ENCODE results near the gene ACOX1. TPM values are rescaled to one million over a fixed set of nuclear protein-coding genes. Genes with fewer than 3 reads are reported as not detected.

The ACOX1 gene
- total RNA-seq = 10 to 100 TPM; 26.3 to 26.9 TPM

GRCh38 chr17:75978938-75979704 lies at the start of gene ACOX1, which contains the start of gene TEN1:
TSS of gene ACOX1 (minus strand) at chr17:75979166. CDS start at chr17:75979073, 93 bp downstream.
TSS of gene TEN1 (plus strand) at chr17:75979240. CDS start at chr17:75986193, 6,953 bp downstream.
- Mint-ChIP-seq H3K4me1 (peaks cover 23% of the 10 kb centered on the region), H3K4me3 (peak within 1 kb of the TSS; percentile 99), H3K27ac (peak within 1 kb of the TSS; percentile 100), H3K9me3 (no peaks in the 10 kb centered on the region), H3K36me3 (peaks cover 4% of the 10 kb centered on the region), H3K27me3 (no peaks in the 10 kb centered on the region)
- peak; percentile 96 for DNase-seq

GRCh38 chr17:76027159-76027839 lies 48.3 kb upstream of the ACOX1 start, which contains the start of gene EVPL:
TSS of gene EVPL (minus strand) at chr17:76027306. CDS start at chr17:76027198, 108 bp downstream.
- Mint-ChIP-seq H3K4me3 (no peak within 1 kb of the TSS), H3K36me3 (no peaks in the 10 kb centered on the region), H3K27ac (no peak within 1 kb of the TSS), H3K27me3 (no peaks in the 10 kb centered on the region), H3K4me1 (peaks cover 26% of the 10 kb centered on the region), H3K9me3 (no peaks in the 10 kb centered on the region)
- DNase-seq = no peak

DNA sequence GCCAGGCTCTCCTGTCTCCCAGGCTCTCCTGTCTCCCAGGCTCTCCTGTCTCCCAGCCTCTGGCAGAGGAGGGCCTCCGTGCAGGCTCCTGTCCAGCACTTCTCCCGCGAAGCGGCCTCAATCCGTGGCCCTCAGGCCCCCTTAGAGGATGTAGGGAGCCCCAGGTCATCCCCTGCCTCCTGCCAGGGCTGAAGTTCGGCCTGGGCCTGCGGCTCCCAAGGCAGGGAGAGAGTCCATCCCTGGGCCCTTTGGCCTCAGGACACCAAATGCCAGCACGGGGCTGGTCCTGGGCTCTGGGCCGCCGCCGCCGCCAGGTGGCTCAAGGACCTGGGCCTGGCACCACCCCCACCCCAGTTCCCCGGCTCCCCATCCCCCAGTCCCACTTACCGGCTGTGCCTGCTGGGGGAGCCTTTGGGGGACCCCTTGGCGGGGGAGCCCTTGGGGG lies 47.8 kb upstream of the ACOX1 start:
- Mint-ChIP-seq H3K9me3 (no peaks in the 10 kb centered on the region), H3K4me1 (peaks cover 25% of the 10 kb centered on the region)

DNA sequence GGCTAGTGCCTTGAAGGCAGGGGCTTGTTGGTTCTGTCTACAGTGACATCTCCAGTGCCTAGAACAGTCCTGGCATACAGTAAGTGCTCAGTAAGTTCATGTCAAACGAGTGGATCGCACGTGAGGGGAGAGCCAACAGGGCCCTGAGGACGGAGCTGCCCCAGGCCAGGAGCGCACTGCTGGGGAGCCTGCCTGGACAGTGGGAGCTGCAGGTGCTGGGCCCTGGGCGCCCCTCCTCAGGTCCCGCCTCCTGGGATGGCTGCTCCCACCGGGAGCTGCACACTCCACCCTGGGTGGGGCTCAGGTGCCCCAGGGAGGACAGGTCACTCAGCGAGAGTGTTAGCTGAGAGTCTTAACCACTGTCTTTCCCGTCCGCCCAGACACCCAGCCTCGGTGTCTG lies 46.3 kb upstream of the ACOX1 start:
- H3K9me3 Mint-ChIP-seq = no peaks in the 10 kb centered on the region
- H3K36me3 Mint-ChIP-seq = no peaks in the 10 kb centered on the region
- no peak for DNase-seq
- no peaks in the 10 kb centered on the region for H3K27me3 Mint-ChIP-seq
- no peak overlapping the region for H3K27ac Mint-ChIP-seq
- H3K4me3 Mint-ChIP-seq = no peak overlapping the region
- H3K4me1 Mint-ChIP-seq = peaks cover 22% of the 10 kb centered on the region

More for the DNA sequence above, 47.8 kb upstream of the ACOX1 start:
- Mint-ChIP-seq H3K36me3 (no peaks in the 10 kb centered on the region), H3K4me3 (no peak overlapping the region), H3K27me3 (no peaks in the 10 kb centered on the region), H3K27ac (no peak overlapping the region)
- no peak for DNase-seq

DNA sequence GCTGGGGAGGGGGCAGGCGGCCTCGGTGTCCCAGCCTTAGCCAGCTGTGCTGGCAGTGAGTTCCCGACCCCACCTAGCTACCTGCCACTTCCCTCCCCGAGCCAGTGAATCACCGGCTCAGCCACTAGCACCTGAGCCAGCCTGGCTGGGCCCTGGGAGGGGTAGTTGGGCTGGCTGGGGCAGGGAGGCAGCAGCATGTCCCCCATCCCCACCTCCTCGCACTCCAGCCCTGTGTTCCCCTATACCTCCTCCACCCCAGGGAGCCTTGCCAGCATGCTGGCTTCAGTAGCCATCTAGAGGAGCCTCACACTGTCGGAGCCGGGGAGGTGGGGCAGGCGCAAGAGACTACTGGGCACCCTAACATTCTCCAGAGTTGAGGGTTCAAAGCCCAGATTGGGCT lies 45.4 kb upstream of the ACOX1 start:
- DNase-seq = no peak
- no peak overlapping the region for H3K27ac Mint-ChIP-seq
- H3K27me3 Mint-ChIP-seq = no peaks in the 10 kb centered on the region
- peaks cover 15% of the 10 kb centered on the region for H3K4me1 Mint-ChIP-seq
- H3K36me3 Mint-ChIP-seq = no peaks in the 10 kb centered on the region
- no peak overlapping the region for H3K4me3 Mint-ChIP-seq
- H3K9me3 Mint-ChIP-seq = no peaks in the 10 kb centered on the region

DNA sequence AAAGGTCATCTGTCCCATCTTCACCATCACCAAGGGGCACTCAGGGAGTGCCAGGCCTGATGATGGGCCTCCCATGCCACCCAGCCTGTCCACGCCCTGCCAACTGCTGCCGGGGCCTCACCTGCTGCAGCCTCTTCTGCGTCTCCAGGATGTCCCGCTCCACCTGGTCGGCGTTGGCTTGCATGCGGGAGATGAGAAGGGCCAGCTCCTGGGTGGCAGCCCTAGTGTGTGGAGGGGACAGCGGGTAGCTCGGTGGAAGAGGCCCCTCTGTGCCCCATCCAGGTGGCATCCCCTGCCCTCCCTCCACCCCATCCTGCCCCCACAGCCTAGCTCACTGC lies 44.9 kb upstream of the ACOX1 start:
- H3K9me3 Mint-ChIP-seq = no peaks in the 10 kb centered on the region
- no peak overlapping the region for H3K27ac Mint-ChIP-seq
- no peak overlapping the region for H3K4me3 Mint-ChIP-seq
- DNase-seq = no peak
- H3K27me3 Mint-ChIP-seq = no peaks in the 10 kb centered on the region
- peaks cover 10% of the 10 kb centered on the region for H3K4me1 Mint-ChIP-seq
- no peaks in the 10 kb centered on the region for H3K36me3 Mint-ChIP-seq

DNA sequence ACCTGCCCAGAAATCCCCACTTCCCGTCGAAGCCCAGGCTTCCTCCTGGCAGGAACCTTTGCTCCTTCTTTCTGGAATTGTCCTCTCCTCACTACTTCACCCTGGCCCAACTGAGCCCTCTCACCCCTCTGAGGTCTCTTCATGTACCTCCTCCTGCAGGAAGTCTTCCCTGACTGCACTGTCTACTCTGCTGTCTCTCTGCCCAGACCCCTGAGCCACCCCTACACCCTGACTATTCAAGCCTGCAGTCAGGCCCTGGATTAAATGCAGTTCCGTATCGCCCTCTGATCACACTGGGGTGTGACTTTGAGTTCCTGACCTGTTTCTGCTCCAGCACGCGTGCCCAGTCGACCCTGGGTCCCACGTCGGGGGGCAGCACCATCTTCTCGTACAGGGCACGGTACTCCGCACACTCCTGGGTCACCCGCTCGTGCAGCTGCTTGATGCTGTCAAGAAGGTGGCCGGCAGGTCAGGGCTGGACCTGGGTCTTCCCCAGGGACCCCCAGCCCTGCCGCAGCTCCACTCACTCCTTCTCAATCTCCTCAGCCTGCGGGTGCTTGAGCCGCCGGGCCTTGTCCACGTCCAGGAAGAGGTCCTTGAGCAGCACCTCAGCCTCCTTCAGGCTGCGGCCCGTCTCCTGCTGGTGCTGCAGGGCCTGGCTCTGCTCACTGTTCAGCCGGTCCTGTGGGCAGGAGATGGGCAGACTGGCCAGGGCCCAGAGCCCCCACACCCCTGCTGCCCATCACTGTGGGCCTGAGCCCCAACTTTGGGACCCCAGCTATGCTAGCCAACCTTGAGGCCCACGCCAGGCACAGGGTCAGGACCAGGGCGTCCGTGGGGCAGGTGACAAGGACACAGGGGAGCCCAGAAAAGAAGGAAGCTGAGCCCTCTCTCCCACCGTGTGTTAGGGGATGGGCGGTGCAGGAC lies 44.3 kb upstream of the ACOX1 start:
- Mint-ChIP-seq H3K9me3 (no peaks in the 10 kb centered on the region), H3K27ac (no peak overlapping the region), H3K27me3 (no peaks in the 10 kb centered on the region), H3K36me3 (no peaks in the 10 kb centered on the region), H3K4me1 (peaks cover 7% of the 10 kb centered on the region), H3K4me3 (no peak overlapping the region)
- DNase-seq = no peak

DNA sequence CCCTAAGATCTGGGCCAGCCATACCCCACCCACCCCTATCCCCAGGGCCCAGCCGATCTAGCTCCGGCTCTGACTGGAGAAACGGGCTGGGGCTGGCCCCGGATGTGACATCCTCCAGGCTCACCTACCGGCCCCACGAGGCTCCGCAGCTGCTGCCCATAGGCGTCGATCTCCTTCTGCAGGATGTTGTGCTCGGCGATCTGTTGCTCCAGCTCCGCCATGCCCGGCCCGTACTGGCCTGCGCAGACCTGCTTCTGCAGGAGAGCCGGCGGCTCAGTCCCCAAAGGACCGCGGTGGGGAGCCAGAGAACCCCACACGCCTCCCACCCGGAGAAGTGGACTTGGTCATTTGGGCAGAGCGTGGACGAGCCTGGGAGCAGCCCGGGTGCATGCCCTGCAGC lies 43.3 kb upstream of the ACOX1 start:
- Mint-ChIP-seq H3K36me3 (no peaks in the 10 kb centered on the region), H3K4me3 (no peak overlapping the region), H3K4me1 (peaks cover 6% of the 10 kb centered on the region), H3K27me3 (no peaks in the 10 kb centered on the region), H3K27ac (no peak overlapping the region), H3K9me3 (no peaks in the 10 kb centered on the region)
- no peak for DNase-seq

DNA sequence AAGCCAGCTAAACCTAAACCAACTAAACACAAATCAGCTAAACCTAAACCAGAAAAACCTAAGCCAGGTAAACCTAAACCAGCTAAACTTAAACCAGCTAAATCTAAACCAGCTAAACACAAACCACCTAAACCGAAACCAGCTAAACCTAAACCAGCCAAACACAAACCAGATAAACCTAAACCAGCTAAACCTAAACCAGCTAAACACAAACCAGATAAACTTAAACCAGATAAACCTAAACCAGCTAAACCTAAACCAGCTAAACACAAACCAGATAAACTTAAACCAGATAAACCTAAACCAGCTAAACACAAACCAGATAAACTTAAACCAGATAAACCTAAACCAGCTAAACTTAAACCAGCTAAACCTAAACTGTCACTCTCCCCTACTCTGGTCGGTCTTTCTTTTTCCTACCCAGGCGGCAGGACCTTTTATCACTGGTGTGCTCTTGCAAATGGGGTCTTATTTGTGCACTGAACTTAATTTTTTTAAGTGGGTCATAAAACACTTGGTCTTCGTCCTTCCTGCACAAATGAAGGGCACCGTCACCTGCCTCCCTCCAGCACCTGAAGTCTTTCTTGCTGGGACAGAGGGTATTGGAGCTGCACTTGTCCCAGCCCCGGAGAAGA lies 41.0 kb upstream of the ACOX1 start:
- DNase-seq = no peak
- Mint-ChIP-seq H3K36me3 (no peaks in the 10 kb centered on the region), H3K27ac (no peak overlapping the region), H3K27me3 (no peaks in the 10 kb centered on the region), H3K4me3 (no peak overlapping the region), H3K9me3 (no peaks in the 10 kb centered on the region), H3K4me1 (peaks cover 3% of the 10 kb centered on the region)

- Mint-ChIP-seq H3K9me3 (no peaks in the 10 kb centered on the region), H3K36me3 (no peaks in the 10 kb centered on the region), H3K4me1 (peaks cover 5% of the 10 kb centered on the region), H3K27me3 (no peaks in the 10 kb centered on the region), H3K27ac (no peak overlapping the region), H3K4me3 (no peak overlapping the region)
- no peak for DNase-seq
These were observed 39.8 kb upstream of the ACOX1 start for GRCh38 chr17:76018801-76019200.

- peaks cover 5% of the 10 kb centered on the region for H3K4me1 Mint-ChIP-seq
- no peak overlapping the region for H3K4me3 Mint-ChIP-seq
- no peaks in the 10 kb centered on the region for H3K27me3 Mint-ChIP-seq
- H3K27ac Mint-ChIP-seq = no peak overlapping the region
- H3K36me3 Mint-ChIP-seq = no peaks in the 10 kb centered on the region
- no peak for DNase-seq
- H3K9me3 Mint-ChIP-seq = no peaks in the 10 kb centered on the region
These were observed 39.3 kb upstream of the ACOX1 start for GRCh38 chr17:76018340-76018680.

DNA sequence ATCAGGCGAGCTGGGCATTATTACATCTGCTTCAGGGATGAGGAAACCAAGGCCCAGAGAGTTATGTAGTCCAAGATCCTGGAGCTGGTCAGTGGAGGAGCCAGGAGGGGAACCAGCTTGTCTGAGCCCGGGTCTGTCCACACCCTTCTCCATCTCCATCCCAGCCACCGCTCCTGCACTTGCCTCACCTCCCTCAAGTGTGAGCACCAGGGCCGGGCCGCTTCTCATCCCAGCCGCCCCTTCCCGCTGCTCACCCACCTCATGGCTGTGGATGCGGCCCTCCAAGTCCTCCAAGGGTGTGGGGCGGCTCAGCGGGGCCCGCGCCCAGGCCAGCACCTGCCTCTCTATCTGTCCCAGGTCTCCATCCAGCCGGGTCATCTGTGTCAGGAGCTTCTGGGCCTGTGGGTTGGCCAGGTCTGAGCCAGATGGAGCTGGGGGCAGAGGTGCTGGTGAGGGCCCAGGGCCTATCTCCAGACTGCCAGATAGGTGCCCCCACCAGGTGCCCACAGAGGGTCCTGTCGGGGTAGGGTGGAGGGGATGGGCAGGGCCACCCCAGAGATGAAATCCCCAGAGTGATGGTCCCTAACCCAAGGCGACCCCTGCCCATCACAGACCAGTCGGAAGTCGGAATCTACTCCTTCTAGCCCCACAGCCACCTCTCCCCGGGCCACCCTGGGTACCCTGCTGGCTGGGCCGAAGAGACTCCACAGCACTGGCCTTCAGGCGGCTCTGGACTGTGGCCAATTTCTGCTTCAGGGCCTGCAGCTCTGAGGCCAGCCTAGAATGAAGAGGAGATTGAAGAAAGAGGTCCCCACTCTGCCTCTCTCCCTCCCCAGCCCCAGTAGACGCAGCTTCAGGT lies 38.7 kb upstream of the ACOX1 start:
- no peaks in the 10 kb centered on the region for H3K27me3 Mint-ChIP-seq
- H3K4me1 Mint-ChIP-seq = peaks cover 5% of the 10 kb centered on the region
- no peaks in the 10 kb centered on the region for H3K36me3 Mint-ChIP-seq
- no peak for DNase-seq
- H3K9me3 Mint-ChIP-seq = no peaks in the 10 kb centered on the region
- peak overlapping the region; percentile 20 for H3K27ac Mint-ChIP-seq
- H3K4me3 Mint-ChIP-seq = no peak overlapping the region

GRCh38 chr17:76014925-76015261 lies 35.9 kb upstream of the ACOX1 start:
- no peaks in the 10 kb centered on the region for H3K36me3 Mint-ChIP-seq
- H3K4me1 Mint-ChIP-seq = peaks cover 5% of the 10 kb centered on the region
- no peak for DNase-seq
- H3K9me3 Mint-ChIP-seq = no peaks in the 10 kb centered on the region
- H3K27me3 Mint-ChIP-seq = no peaks in the 10 kb centered on the region
- H3K4me3 Mint-ChIP-seq = no peak overlapping the region
- no peak overlapping the region for H3K27ac Mint-ChIP-seq

All from activated naive CD8-positive, alpha-beta T cell treated with anti-CD3 and anti-CD28 coated beads for 36 hours (primary cell).